HG03066 (cell line): ENCODE measurements around the gene TRDMT1.

Source experiments
- ATAC-seq: cut with Tn5 transposase; IDR thresholded peaks from one replicate; pipeline ENCODE4 v1.9.1; 2021; ENCODE audit warnings: low read depth; ENCODE audit not compliant: unreplicated experiment

The TRDMT1 gene

GRCh38 chr10:17179002-17179401 lies 22.5 kb downstream of the TRDMT1 start:
- no peak for ATAC-seq

DNA sequence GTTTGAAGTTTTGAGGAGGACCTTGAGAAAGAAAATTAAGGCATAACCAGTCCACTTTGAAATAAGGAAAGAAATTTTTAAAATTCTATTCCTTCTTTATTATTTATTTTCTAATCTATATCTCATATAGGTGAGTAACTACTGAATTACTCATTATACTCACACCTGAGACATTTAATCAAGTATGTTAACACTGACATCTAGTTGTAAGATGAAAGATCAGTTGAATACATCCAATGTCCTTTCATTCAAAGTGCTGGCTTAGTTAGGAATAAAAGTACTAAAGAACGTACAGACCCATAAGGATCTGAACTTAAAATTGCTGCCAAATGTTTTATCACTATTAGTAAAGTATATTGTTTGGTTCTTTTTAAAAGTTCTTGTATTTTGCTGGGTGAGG lies 23.5 kb downstream of the TRDMT1 start:
- no peak for ATAC-seq

- no peak for ATAC-seq
Observed at GRCh38 chr10:17177014-17177413, 24.5 kb downstream of the TRDMT1 start.

- ATAC-seq, result no peak
Observed at GRCh38 chr10:17176091-17176490, 25.4 kb downstream of the TRDMT1 start.

DNA sequence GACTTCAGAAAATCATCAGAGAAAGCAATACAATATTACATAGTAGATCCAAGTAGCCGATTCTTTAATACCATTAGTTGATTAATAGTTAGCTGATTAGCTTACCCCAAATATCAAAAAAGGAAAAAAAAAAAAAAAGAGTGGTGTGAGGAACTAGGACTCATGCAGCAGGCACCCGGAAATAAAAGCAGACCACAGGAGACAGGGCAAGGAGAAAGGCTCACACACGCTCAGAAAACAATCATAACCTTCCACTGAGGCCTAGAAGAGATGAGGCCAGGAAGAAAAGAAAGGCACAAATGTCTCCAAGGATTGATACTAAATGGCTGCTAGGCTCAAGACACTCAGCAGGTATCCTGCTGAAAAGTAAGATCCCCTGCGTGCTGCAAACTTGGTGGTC lies 25.9 kb downstream of the TRDMT1 start:
- no peak for ATAC-seq

- ATAC-seq, result no peak
Observed at GRCh38 chr10:17174626-17175025, 26.8 kb downstream of the TRDMT1 start.

DNA sequence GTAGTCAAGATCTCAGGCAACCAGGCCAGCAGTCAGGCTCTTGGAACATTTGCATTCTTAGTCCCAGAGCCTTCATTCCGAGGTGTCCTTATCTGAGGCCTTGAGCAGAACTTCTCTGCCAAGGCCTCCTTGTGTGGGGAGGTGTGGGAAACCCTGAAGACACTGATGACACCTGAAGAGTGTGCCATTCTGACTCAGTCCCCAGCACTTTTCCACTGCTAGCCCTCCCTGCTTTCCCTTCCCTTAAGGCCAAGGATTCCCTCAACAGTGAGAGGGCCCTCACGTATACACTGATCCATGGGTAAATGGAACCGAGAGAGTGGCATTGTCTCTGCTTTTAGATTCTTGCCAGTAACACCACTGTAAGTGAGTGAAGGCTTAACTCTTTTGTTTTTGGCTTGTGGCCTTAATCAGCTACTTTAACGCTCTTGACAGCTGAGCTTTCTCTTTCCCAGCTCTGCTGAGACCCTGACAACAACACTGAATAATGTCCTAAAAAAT lies 30.3 kb downstream of the TRDMT1 start:
- no peak for ATAC-seq

- ATAC-seq, result no peak
Observed at GRCh38 chr10:17169803-17170202, 31.7 kb downstream of the TRDMT1 start.

- no peak for ATAC-seq
Observed at GRCh38 chr10:17166699-17167098, 34.8 kb downstream of the TRDMT1 start.

DNA sequence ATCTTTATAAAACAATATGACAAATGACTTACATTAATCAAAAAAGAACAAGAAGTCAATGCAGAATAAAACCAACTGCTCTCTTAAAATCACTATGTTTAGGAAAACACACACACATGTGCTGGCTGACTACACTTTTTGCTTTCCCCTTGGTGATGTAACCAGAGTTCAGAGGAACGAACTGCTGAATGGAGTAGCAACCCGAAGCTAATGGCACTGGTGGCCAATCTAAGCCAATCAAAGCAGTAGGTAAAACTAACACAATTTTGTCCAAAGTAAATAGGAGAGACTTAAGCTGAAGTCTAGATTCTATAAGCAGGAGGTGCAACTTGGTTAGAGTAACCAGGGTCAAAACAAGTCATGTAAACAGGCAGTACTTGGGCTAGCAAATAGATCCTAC lies 38.6 kb downstream of the TRDMT1 start:
- no peak for ATAC-seq

GRCh38 chr10:17161775-17162174 lies 39.7 kb downstream of the TRDMT1 start:
- ATAC-seq, result no peak

DNA sequence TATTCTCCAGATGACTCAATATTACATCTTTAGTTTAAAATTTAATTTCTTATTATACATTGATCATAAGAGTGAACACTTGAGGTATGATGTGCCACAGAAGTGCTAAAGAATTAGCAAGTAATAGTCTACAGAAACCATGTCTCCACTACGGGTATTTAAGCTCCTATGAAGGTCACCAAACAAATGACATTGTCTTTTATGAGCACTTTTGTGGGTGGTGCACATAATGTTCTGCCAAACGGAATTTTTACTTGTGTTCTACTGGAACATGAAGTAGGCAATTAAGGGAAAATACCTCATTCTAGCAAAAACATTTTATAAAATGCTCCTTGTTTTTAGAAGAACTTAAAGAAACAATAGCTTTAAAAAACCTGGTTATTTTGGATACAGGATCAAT lies 44.4 kb downstream of the TRDMT1 start:
- ATAC-seq, result no peak

DNA sequence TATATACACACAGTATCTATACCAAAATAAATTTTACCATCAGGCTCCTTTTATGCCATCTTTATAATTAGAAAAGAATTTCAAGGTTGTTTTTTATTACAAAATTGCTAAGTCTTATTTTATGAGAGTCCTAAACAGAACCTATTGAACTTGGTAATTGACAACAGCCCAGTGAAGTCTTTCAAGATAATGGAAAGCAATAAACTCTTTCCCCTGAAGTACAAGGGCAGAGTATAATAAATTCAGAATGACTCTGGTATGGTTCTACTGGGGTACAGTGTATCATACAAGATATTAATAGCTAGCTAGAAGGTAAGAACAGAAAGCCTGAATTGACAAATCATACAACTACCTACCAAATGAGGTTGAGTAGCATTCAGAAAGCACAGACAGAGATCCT lies 45.6 kb downstream of the TRDMT1 start:
- no peak for ATAC-seq

DNA sequence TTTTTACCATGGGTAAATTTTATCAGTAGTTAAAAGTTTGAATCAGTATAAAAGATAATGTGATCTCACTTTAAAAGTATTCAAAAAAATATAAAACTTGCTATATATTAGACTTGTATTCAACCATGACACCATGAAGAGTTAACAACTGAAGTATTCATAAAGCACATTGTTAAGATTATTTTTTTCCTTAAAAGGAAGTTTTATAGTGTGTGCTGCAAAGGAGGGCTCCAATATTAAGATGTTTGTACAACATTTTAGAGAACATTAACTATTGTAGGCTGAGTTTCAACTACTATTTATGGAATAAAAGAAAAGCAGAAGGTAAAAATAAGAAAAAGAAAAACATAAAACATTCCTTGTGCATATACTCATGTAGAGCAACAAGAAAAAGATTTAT lies 47.4 kb downstream of the TRDMT1 start:
- no peak for ATAC-seq

DNA sequence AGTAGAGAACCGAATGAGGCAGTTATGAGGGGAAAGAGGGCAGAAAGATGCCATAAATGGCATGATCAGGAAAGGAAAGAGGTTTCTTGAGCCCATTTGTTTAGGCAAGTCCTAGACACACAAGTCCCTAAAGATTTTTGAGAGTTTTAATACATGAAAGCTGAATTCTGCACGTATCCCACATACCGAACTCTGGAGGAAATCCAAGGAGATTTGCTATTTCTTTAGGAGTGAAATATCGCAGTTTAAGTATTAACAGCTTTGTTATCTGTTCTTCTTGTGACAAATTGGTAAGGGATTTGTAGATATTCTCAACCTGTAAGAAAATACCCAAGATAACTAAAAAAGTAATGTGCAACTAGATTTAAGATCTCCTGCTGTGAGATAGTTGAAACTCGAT lies 48.2 kb downstream of the TRDMT1 start:
- no peak for ATAC-seq

GRCh38 chr10:17151716-17152115 lies 49.8 kb downstream of the TRDMT1 start:
- ATAC-seq, result no peak

DNA sequence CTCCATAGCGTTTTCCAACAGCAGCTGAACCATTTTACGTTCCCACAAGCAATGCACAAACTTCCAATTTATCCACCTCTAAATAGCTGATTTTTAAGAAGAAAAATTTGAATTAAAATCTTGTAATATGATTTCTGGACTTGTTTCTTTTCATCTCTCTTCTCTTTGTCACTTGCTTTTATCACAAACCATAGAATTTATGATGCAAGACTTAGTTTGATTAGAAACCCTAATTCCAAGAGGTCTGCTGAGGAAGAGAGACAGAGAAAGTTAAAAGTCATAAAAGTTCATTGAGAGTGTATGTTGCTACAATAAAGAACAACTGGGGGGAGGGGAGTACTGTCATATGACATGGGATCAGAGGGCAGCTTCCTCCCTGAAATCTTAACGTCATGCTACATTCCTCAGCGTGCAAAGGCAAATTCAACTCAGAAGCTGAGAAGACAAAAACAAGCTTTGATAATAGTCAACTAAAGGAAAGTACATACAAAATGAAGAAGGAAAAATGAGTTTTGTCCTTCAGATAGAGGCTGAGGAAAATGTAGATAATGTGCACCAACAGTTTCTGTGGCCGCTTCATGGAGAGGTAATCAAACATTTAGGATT lies 53.5 kb downstream of the TRDMT1 start:
- ATAC-seq, result no peak

GRCh38 chr10:17146892-17147291 lies 54.6 kb downstream of the TRDMT1 start:
- ATAC-seq, result no peak

- ATAC-seq, result no peak
Observed at GRCh38 chr10:17145239-17145638, 56.2 kb downstream of the TRDMT1 start.

DNA sequence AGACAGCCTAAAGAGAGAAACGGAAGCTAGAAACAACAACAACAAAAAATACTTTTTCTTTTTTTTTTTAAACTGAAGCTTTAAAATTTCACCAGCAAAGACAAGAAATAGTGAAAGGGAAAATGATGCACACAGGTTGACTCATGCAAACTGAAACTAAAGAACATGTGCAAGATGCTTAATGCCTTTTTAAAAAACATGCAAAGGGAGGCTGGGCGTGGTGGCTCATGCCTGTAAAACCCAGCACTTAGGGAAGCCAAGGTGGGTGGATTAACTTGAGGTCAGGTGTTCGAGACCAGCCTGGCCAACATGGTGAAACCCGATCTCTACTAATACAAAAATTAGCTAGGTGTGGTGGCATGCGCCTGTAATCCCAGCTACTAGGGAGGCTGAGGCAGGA lies 56.7 kb downstream of the TRDMT1 start:
- ATAC-seq, result no peak

- ATAC-seq, result no peak
Observed at GRCh38 chr10:17144032-17144431, 57.4 kb downstream of the TRDMT1 start.

DNA sequence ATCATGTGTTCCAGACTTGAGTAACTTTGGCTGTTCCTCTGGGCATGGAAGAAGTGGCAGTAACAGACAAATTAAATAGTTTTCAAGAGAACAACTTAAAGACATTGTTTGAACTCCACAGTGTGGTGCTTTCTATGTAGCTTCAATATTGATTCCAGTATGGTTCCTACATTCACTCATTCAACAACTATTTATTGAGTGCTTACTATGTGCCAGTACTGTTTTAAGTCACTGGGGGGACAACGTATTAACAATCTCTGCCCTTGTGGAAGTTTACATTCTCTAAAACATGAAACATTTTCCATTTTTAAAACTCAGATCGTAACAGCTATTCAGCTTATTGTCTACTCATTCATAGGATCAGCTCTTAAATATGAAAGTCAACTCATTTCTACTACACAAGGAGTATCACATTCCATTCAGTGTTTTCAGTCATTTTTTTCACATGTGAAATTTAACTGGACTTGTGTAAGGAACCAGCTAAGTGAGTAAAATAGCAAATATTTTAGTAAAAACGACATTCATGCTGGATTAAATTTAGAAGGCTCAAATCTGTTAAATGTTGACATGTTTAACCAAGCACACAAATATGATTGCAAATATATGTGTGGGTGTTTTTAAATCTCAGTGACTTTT lies 58.3 kb downstream of the TRDMT1 start:
- ATAC-seq, result no peak
